HG02870 (cell line): ENCODE measurements around the gene AMN.
"Not testable (repeated sequence)": the region's sequence is repeated elsewhere in the genome, so short reads cannot be mapped to it uniquely, and the experiment has no call there.

ENCODE experiments used
- ATAC-seq: cut with Tn5 transposase; IDR thresholded peaks from one replicate; pipeline ENCODE4 v1.9.1; 2021; ENCODE audit warnings: mild to moderate bottlenecking, moderate library complexity; ENCODE audit not compliant: unreplicated experiment

The AMN gene

GRCh38 chr14:102911991-102912761, 10.3 kb upstream of the AMN start:
- no peak for ATAC-seq

GRCh38 chr14:102913341-102914211, 8.9 kb upstream of the AMN start:
- ATAC-seq, result no peak

- no peak for ATAC-seq
These were observed 7.8 kb upstream of the AMN start for GRCh38 chr14:102914474-102915291.

DNA sequence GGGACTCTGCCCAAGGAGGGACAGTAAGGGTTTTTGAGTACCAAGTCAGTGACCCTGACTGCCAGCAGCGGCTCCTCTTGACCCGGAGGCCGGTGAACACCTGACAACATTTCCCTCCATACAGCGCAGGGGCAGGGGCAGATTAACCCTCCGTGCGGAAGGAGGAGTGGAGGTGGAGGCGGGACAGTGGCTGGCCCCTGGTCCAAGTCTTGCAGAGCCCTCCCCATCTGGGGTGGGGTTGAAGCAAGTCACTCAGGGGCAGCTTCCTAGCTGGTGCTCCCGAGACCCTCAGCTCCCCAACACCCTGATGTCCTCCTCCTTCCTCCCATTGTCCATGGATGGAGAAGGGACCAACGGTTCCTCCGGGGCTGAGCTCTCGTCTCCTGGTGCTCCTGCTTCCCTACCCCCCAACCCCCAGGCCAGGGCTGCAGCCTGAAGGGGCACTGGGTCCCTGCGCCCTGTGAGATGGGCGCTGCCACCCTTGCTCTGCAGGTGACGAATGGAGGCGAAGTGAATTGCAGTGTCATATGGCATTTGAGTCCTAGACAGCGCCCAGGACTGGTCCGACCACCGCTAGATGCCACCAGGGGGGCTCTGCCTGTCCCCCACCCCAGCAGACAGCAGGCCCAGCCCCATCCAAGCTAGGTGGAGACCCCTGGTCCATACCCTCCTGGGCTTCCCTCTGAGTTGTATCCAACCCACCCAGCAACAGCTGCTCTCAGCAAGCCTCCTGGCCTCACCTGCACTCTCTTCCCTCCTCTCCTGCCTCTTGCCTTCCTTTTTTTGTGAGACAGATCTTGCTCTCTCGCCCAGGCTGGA, 7.0 kb upstream of the AMN start:
- no peak for ATAC-seq

DNA sequence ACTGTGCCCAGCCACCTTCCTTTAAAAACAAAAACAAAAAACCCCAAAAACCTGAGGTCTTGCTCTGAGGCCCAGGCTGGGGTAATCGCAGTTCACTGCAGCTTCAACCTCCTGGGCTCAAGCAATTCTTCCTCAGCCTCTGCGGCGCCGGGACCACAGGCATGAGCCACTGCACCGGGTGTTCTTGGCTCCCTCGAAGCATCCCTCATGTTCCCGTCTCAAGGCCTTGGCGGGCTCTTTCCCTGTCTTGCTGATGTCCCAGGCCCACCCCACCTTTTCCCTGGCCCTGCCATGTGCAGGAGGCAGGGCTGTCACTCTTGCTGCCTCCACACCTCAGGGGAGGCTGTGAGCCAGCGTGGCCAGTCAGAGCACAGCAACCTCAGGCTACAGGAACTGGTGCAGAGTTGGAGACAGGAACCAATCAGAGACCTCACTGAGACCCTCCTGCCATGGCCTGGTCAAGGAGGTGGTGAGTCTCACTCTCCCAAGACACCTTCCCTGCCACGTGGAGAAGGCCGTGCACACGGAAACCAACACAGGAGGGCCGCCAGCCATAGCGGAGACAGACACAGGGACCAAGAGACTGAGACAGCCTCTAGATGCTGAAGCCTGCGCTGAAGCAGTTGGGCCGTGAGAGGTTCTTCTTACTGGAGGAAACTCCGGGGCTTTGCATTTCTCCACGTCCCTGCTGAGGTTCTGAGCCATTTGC, 6.0 kb upstream of the AMN start:
- ATAC-seq, result no peak

- ATAC-seq, result no peak
These were observed 5.4 kb upstream of the AMN start for GRCh38 chr14:102917056-102917385.

GRCh38 chr14:102917469-102918211, 4.8 kb upstream of the AMN start:
- ATAC-seq, result no peak

DNA sequence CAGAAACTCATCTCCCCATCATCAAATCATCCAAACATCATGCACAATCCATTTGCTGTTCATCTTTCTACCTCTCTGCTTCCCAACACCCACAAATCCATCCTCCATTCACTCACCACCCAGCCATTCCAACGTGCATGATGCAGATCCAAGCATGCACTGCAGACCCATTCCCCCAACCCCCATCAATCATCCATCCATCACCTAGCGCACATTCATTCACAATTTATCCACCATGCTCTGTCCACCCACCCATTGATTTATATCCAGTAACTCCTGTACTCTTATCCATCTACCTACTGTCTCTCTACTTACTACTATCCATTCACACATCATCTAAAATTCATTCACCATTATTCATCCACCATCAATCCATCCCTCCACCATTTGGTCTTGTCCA, 4.0 kb upstream of the AMN start:
- ATAC-seq, result no peak

DNA sequence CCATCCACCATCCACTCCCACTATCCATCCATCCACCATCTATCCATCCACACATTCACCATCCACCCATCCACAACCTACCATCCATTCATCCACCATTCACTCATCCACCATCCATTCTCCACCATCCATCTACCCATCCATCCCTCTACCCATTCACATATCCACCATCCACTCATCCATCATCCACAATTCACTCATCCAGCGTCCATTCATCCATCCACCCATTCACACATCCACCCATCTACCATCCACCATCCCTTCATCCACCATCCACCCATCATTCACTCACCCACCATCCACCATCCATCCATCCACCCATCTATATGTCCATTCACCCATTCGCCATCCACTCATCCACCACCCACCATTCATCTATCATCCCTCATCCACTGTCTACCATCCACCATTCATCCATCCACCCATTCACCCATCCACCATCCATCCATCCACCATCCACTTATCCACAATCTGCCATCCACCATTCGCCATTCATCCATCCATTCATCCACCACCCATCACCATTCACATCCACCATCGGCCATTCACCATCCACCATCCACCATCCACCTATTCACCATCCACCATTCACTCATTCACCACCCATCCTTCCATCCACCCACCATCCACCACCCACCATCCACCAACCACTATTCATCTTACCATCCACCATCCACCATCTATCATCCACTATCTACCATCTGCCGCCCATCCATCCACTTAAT, 2.0 kb upstream of the AMN start:
- no peak for ATAC-seq

DNA sequence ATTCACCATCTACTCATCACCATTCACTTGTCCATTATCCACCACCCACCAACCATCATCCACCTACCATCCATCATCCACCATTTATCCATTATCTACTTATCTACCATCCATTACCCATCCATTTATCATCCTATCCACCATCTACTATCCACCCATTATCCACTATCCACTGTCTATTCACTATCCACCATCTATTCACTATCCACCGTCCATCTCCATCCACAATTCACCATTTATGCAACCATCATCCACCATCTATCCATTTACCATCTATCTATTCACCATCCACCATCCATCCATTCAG, 1.5 kb upstream of the AMN start:
- no peak for ATAC-seq

DNA sequence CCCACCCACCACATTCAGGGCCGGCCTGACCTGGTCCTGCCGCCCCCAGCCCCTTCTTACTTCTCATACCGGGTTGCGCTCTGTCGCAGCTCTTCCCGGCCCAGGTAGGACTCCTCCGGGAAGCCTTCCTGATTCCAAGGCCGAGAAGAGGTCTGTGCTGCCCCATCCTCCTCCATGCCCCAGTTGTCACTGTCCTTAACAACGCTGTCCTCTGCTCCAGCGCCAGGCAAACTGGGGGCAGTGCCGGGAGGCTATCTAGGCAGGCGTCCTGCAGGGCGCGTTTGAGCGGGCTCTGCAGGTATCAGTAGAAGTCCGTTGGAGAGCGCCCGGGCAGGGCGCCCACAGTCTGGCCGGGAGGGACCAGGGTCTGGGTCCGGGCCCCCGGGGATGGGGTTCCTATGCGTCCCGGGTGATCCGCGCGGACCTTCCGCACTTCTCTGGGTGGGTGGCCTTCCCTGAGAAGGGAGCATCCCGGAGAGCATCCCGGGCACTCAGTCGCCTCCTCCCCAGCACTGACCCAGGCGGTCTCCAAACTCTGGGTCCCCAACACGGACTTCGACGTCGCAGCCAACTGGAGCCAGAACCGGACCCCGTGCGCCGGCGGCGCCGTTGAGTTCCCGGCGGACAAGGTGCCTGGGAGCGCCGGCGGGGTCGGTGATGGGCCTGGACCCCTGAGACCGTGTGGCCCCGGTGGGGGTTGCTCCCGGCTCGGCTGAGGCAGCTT, 900 bp downstream of the AMN start:
- ATAC-seq, result no peak

DNA sequence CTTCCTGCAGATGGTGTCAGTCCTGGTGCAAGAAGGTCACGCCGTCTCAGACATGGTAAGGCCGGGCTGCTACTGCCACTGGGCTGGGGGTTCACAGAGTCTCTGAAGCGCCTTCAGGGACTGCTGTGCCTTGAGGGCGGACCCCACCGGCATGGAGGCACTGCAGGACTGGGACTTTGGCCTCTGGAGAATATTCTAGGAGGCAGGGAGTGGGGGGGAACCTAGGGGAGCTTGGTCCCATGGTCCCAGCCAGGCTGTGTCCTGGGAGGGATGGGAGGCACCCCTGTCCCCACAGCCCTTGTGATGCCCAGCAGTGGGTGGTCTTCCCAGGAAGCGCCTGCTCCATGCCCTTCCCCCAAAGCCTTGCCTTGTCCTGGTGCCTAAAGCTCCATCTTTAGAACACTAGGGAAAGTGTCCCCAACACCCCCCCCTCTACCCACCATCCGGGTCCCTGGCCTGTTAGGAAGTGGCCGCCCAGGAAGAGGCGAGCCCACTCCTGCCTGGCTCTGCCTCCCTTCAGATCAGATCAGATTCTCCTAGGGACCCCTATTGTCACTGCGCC, 1.5 kb downstream of the AMN start:
- no peak for ATAC-seq

GRCh38 chr14:102924632-102925588, 2.4 kb downstream of the AMN start:
- ATAC-seq, result no peak

DNA sequence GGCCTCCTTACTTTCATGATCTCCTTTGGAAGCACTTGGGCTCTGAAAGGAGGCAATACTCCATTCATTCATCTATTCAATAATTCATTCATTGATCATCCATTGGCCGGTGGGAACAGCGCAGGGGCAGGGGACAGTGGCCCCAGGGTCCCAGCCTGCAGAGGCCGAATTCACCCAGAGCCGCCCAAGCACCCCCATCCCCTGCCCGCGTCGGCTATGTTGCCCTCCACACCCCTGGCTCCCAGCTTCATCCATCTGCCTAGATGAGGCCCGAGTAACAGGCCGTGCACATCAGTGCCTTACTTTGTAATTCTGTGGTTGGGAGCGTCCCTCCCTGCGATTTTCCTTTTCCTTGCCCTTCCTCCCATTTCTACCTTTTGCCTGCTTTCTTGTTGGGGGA, 3.2 kb downstream of the AMN start:
- no peak for ATAC-seq

GRCh38 chr14:102926104-102926503, 3.6 kb downstream of the AMN start:
- ATAC-seq, result no peak

GRCh38 chr14:102926840-102927239, 4.4 kb downstream of the AMN start:
- ATAC-seq, result not testable (repeated sequence)
